H1 (cell line): Measurements from ENCODE around the gene NT5C3B. TPM values are rescaled to one million over a fixed set of nuclear protein-coding genes. Genes with fewer than 3 reads are reported as not detected.

Experiments
- CHD2 ChIP-seq: IDR thresholded peaks from 2 replicates; pipeline ENCODE4 v1.6.1; 2012; ENCODE audit warnings: low read length, improper control_type of control experiment
- SRF ChIP-seq: IDR thresholded peaks from 2 replicates; pipeline ENCODE4 v1.6.1; 2011; ENCODE audit warnings: mild to moderate bottlenecking, low read depth, low read length, moderate library complexity
- TCF12 ChIP-seq: IDR thresholded peaks from 2 replicates; pipeline ENCODE4 v1.6.1; 2011; ENCODE audit warnings: low read depth, mild to moderate bottlenecking, low read length
- YY1 ChIP-seq: IDR thresholded peaks from 2 replicates; pipeline ENCODE4 v1.6.1; 2011; ENCODE audit warnings: low read depth, mild to moderate bottlenecking, low read length
- polyA plus RNA-seq, 7 experiments: library from polyadenylated mRNA; depleted of rRNA in 3 of 7; stranded (reverse) in 5 of 7; unstranded in 2 of 7; fragments of >200 nt in 5 of 7; fragments of 200-250 nt in 2 of 7; gene quantifications; 1 replicate in 5 of 7; 2 replicates in 1 of 7; 4 replicates in 1 of 7; pipeline versions ENCODE4 v1.2.1 to v1.2.3, GENCODE V29; 2011 to 2013; ENCODE audit warnings: missing spikeins in 2 of 7, mixed read lengths in 2 of 7
- total RNA-seq: library from RNA; stranded (reverse); fragmentation: NEBNext Ultra II Directional; extraction: Animal tissue kit (Norgen Biotek cat#: 25700); gene quantifications from 2 replicates; pipeline ENCODE4 v1.2.1, GENCODE V29; 2021
- TF ChIP-seq, protein P1 (sequence below): IDR thresholded peaks from 2 replicates; pipeline ENCODE4 v1.6.1; 2012; ENCODE audit warnings: inconsistent platforms
- TF ChIP-seq, protein P2 (sequence below): IDR thresholded peaks from 2 replicates; pipeline ENCODE4 v1.6.1; 2011; ENCODE audit warnings: low read length, improper control_type of control experiment
- TF ChIP-seq, protein P3 (sequence below): fragments of 300-600 bp; sonication (generic); IDR thresholded peaks from 2 replicates; pipeline ENCODE4 v1.7.1; 2012; ENCODE audit warnings: low read length, moderate library complexity, mild to moderate bottlenecking, inconsistent platforms; ENCODE audit not compliant: insufficient replicate concordance

Gene NT5C3B
- total and polyA plus RNA-seq, 2 of the 8 experiments (the other 6 are each of a cell fraction or from before 2014, with no cell fraction given): 68.7 to 94.5 TPM

DNA sequence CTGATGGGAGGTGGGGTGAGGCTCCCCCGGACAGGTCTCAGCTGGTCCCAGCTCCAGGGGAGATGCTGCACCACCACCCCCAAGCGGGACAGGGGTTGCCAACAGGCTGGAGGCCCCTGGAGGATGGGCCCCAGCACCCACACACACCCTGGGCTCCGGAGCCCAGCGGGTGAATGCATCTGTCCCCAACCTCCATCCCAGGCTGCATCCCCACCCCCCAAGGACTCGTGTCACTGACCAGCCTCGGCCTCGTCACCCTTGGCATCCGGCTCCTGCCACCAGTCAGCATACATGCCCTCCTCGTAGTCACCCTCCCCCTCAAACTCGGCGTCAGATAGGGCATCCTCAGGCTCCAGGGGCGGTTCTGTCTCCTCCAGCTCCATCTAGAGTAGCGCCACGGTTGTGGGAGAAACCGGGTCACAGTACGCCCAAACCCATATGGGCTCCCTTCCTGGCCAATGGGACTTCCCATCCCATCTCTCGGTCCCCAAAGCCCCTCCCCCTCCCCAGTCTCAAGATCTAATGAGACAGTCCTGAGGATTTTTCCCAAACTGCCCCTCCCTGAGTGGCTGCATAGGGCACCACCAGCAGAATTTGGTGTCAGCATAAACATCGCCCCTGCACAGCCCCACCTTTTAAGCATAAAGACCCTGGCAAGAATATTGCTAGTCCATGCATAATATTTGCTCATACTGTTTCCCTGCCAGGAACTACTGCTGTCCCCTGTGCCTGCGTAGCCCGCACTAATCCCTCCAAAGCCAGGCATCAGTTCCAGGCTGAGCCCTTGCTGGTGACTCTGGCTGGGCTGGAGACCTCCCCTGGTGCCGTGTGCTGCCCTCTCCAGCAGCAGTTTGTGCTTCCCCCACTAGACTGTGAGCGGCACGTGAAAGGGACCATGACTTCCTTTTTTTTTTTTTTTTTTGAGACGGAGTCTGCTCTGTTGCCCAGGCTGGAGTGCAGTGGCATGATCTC is 32.7 kb downstream of the NT5C3B start (continued):
- TF ChIP-seq, protein P1, sequence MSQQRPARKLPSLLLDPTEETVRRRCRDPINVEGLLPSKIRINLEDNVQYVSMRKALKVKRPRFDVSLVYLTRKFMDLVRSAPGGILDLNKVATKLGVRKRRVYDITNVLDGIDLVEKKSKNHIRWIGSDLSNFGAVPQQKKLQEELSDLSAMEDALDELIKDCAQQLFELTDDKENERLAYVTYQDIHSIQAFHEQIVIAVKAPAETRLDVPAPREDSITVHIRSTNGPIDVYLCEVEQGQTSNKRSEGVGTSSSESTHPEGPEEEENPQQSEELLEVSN: no peak
- TF ChIP-seq TCF12: no peak
- TF ChIP-seq YY1: no peak
- no peak for TF ChIP-seq CHD2
- TF ChIP-seq, protein P2, sequence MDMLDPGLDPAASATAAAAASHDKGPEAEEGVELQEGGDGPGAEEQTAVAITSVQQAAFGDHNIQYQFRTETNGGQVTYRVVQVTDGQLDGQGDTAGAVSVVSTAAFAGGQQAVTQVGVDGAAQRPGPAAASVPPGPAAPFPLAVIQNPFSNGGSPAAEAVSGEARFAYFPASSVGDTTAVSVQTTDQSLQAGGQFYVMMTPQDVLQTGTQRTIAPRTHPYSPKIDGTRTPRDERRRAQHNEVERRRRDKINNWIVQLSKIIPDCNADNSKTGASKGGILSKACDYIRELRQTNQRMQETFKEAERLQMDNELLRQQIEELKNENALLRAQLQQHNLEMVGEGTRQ: no peak
- TF ChIP-seq SRF: no peak
- TF ChIP-seq, protein P3, sequence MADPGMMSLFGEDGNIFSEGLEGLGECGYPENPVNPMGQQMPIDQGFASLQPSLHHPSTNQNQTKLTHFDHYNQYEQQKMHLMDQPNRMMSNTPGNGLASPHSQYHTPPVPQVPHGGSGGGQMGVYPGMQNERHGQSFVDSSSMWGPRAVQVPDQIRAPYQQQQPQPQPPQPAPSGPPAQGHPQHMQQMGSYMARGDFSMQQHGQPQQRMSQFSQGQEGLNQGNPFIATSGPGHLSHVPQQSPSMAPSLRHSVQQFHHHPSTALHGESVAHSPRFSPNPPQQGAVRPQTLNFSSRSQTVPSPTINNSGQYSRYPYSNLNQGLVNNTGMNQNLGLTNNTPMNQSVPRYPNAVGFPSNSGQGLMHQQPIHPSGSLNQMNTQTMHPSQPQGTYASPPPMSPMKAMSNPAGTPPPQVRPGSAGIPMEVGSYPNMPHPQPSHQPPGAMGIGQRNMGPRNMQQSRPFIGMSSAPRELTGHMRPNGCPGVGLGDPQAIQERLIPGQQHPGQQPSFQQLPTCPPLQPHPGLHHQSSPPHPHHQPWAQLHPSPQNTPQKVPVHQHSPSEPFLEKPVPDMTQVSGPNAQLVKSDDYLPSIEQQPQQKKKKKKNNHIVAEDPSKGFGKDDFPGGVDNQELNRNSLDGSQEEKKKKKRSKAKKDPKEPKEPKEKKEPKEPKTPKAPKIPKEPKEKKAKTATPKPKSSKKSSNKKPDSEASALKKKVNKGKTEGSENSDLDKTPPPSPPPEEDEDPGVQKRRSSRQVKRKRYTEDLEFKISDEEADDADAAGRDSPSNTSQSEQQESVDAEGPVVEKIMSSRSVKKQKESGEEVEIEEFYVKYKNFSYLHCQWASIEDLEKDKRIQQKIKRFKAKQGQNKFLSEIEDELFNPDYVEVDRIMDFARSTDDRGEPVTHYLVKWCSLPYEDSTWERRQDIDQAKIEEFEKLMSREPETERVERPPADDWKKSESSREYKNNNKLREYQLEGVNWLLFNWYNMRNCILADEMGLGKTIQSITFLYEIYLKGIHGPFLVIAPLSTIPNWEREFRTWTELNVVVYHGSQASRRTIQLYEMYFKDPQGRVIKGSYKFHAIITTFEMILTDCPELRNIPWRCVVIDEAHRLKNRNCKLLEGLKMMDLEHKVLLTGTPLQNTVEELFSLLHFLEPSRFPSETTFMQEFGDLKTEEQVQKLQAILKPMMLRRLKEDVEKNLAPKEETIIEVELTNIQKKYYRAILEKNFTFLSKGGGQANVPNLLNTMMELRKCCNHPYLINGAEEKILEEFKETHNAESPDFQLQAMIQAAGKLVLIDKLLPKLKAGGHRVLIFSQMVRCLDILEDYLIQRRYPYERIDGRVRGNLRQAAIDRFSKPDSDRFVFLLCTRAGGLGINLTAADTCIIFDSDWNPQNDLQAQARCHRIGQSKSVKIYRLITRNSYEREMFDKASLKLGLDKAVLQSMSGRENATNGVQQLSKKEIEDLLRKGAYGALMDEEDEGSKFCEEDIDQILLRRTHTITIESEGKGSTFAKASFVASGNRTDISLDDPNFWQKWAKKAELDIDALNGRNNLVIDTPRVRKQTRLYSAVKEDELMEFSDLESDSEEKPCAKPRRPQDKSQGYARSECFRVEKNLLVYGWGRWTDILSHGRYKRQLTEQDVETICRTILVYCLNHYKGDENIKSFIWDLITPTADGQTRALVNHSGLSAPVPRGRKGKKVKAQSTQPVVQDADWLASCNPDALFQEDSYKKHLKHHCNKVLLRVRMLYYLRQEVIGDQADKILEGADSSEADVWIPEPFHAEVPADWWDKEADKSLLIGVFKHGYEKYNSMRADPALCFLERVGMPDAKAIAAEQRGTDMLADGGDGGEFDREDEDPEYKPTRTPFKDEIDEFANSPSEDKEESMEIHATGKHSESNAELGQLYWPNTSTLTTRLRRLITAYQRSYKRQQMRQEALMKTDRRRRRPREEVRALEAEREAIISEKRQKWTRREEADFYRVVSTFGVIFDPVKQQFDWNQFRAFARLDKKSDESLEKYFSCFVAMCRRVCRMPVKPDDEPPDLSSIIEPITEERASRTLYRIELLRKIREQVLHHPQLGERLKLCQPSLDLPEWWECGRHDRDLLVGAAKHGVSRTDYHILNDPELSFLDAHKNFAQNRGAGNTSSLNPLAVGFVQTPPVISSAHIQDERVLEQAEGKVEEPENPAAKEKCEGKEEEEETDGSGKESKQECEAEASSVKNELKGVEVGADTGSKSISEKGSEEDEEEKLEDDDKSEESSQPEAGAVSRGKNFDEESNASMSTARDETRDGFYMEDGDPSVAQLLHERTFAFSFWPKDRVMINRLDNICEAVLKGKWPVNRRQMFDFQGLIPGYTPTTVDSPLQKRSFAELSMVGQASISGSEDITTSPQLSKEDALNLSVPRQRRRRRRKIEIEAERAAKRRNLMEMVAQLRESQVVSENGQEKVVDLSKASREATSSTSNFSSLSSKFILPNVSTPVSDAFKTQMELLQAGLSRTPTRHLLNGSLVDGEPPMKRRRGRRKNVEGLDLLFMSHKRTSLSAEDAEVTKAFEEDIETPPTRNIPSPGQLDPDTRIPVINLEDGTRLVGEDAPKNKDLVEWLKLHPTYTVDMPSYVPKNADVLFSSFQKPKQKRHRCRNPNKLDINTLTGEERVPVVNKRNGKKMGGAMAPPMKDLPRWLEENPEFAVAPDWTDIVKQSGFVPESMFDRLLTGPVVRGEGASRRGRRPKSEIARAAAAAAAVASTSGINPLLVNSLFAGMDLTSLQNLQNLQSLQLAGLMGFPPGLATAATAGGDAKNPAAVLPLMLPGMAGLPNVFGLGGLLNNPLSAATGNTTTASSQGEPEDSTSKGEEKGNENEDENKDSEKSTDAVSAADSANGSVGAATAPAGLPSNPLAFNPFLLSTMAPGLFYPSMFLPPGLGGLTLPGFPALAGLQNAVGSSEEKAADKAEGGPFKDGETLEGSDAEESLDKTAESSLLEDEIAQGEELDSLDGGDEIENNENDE: no peak
